SK-N-SH treated with all-trans-retinoic acid at 6 μM for 48 hours (cell line): ENCODE data around the gene FANCD2.

Experiments used
- ATAC-seq: fragments of 200-7000 bp; cut with Tn5 transposase; 3 replicates; pipeline ENCODE4 v1.9.1; 2020; ENCODE audit warnings: mild to moderate bottlenecking, moderate library complexity
- BACH2 ChIP-seq: fragments of 250-450 bp; sonication (Bioruptor Pico); IDR thresholded peaks from 2 replicates; pipeline ENCODE4 v1.9.0; 2021; ENCODE audit warnings: mild to moderate bottlenecking, borderline replicate concordance
- CREB5 ChIP-seq: fragments of 250-450 bp; sonication (Bioruptor Pico); IDR thresholded peaks from 2 replicates; pipeline ENCODE4 v1.5.1; 2020; ENCODE audit warnings: low read depth, mild to moderate bottlenecking, moderate library complexity
- CSDC2 ChIP-seq: fragments of 250-450 bp; sonication (Bioruptor Pico); IDR thresholded peaks from 2 replicates; pipeline ENCODE4 v1.5.0; 2020; ENCODE audit warnings: mild to moderate bottlenecking, moderate library complexity
- CSRNP3 ChIP-seq: fragments of 250-450 bp; sonication (Bioruptor Pico); IDR thresholded peaks from 2 replicates; pipeline ENCODE4 v1.5.1; 2021; ENCODE audit warnings: mild to moderate bottlenecking, moderate library complexity
- ESRRG ChIP-seq: fragments of 250-450 bp; sonication (Bioruptor Pico); IDR thresholded peaks from 2 replicates; pipeline ENCODE4 v1.6.1; 2021; ENCODE audit warnings: mild to moderate bottlenecking
- GLIS3 ChIP-seq: fragments of 250-450 bp; sonication (Bioruptor Pico); IDR thresholded peaks from 2 replicates; pipeline ENCODE4 v1.5.0; 2020; ENCODE audit warnings: mild to moderate bottlenecking, moderate library complexity
- ISL1 ChIP-seq: fragments of 250-450 bp; sonication (Bioruptor Pico); IDR thresholded peaks from 2 replicates; pipeline ENCODE4 v2.1.2; 2022; ENCODE audit warnings: mild to moderate bottlenecking, moderate library complexity
- OSR1 ChIP-seq: fragments of 250-450 bp; sonication (Bioruptor Pico); IDR thresholded peaks from 2 replicates; pipeline ENCODE4 v1.8.0; 2022; ENCODE audit warnings: moderate library complexity, mild to moderate bottlenecking, inconsistent platforms
- POU6F1 ChIP-seq: fragments of 250-450 bp; sonication (Bioruptor Pico); IDR thresholded peaks from 2 replicates; pipeline ENCODE4 v1.8.0; 2021; ENCODE audit warnings: low read depth, mild to moderate bottlenecking, moderate library complexity, borderline replicate concordance
- PPARA ChIP-seq: fragments of 250-450 bp; sonication (Bioruptor Pico); IDR thresholded peaks from 2 replicates; pipeline ENCODE4 v1.5.0; 2020; ENCODE audit warnings: mild to moderate bottlenecking, borderline replicate concordance
- RARB ChIP-seq: fragments of 250-450 bp; sonication (Bioruptor Pico); IDR thresholded peaks from 2 replicates; pipeline ENCODE4 v1.8.0; 2021; ENCODE audit warnings: mild to moderate bottlenecking, moderate library complexity
- SNAI2 ChIP-seq: fragments of 250-450 bp; sonication (Bioruptor Pico); IDR thresholded peaks from 2 replicates; pipeline ENCODE4 v1.5.0; 2020; ENCODE audit warnings: mild to moderate bottlenecking, moderate library complexity
- TCF4 ChIP-seq: fragments of 250-450 bp; sonication (Bioruptor Pico); IDR thresholded peaks from 2 replicates; pipeline ENCODE4 v1.8.0; 2021; ENCODE audit warnings: mild to moderate bottlenecking, moderate library complexity, borderline replicate concordance
- TOX ChIP-seq: fragments of 250-450 bp; sonication (Bioruptor Pico); IDR thresholded peaks from 2 replicates; pipeline ENCODE4 v1.8.0; 2021; ENCODE audit warnings: mild to moderate bottlenecking, moderate library complexity, borderline replicate concordance
- TSHZ2 ChIP-seq: fragments of 250-450 bp; sonication (Bioruptor Pico); IDR thresholded peaks from 2 replicates; pipeline ENCODE4 v1.5.0; 2020; ENCODE audit warnings: mild to moderate bottlenecking, moderate library complexity
- ZFP3 ChIP-seq: fragments of 250-450 bp; sonication (Bioruptor Pico); IDR thresholded peaks from 2 replicates; pipeline ENCODE4 v1.5.0; 2020; ENCODE audit warnings: mild to moderate bottlenecking, moderate library complexity
- ZFP30 ChIP-seq: fragments of 450-650 bp; formaldehyde crosslinking; IDR thresholded peaks from 2 replicates; pipeline ENCODE4 v1.5.0; 2022; ENCODE audit warnings: mild to moderate bottlenecking, moderate library complexity
- ZNF565 ChIP-seq: fragments of 450-650 bp; formaldehyde crosslinking; conservative IDR thresholded peaks from 2 replicates; pipeline ENCODE4 v1.5.0; 2020; ENCODE audit warnings: low read depth, mild to moderate bottlenecking, moderate library complexity
- ZNF70 ChIP-seq: fragments of 450-650 bp; formaldehyde crosslinking; IDR thresholded peaks from 2 replicates; pipeline ENCODE4 v1.5.0; 2020; ENCODE audit warnings: mild to moderate bottlenecking, moderate library complexity
- ZNF8 ChIP-seq: fragments of 450-650 bp; formaldehyde crosslinking; IDR thresholded peaks from 2 replicates; pipeline ENCODE4 v1.5.0; 2020; ENCODE audit warnings: mild to moderate bottlenecking, moderate library complexity

Gene FANCD2

GRCh38 chr3:10074666-10075065 lies 48.4 kb downstream of the FANCD2 start (continued):
- TF ChIP-seq TCF4 (CRISPR knock-in tag) (no peak), ZFP30 (no peak), ISL1 (CRISPR knock-in tag) (no peak)

- no peak for TF ChIP-seq ZNF8 (CRISPR knock-in tag)
- no peak for TF ChIP-seq POU6F1 (CRISPR knock-in tag)
- TF ChIP-seq GLIS3 = no peak
- TF ChIP-seq SNAI2 = no peak
- no peak for TF ChIP-seq ESRRG (CRISPR knock-in tag)
- TF ChIP-seq ZNF565 (CRISPR knock-in tag) = no peak
- TF ChIP-seq ISL1 (CRISPR knock-in tag) = no peak
- TF ChIP-seq TSHZ2 = no peak
- TF ChIP-seq TOX (CRISPR knock-in tag) = no peak
- TF ChIP-seq TCF4 (CRISPR knock-in tag) = no peak
- no peak for TF ChIP-seq ZFP30
- TF ChIP-seq OSR1 (CRISPR knock-in tag) = no peak
- TF ChIP-seq CSDC2 = no peak
- no peak for TF ChIP-seq ZFP3 (CRISPR knock-in tag)
- no peak for TF ChIP-seq CSRNP3 (CRISPR knock-in tag)
- TF ChIP-seq ZNF70 (CRISPR knock-in tag) = no peak
- no peak for TF ChIP-seq CREB5 (CRISPR knock-in tag)
- no peak for ATAC-seq
Observed at GRCh38 chr3:10081871-10082270, 55.6 kb downstream of the FANCD2 start.

- TF ChIP-seq TCF4 (CRISPR knock-in tag) = no peak
- no peak for TF ChIP-seq POU6F1 (CRISPR knock-in tag)
- TF ChIP-seq SNAI2 = no peak
- ATAC-seq = no peak
Observed at GRCh38 chr3:10085738-10086137, 59.5 kb downstream of the FANCD2 start.

- ATAC-seq = no peak
- TF ChIP-seq ZNF8 (CRISPR knock-in tag) = no peak
- TF ChIP-seq SNAI2 = no peak
- TF ChIP-seq TOX (CRISPR knock-in tag) = no peak
- no peak for TF ChIP-seq BACH2 (CRISPR knock-in tag)
- no peak for TF ChIP-seq CSDC2
- no peak for TF ChIP-seq ZFP3 (CRISPR knock-in tag)
- TF ChIP-seq PPARA (CRISPR knock-in tag) = no peak
- TF ChIP-seq RARB (CRISPR knock-in tag) = no peak
- TF ChIP-seq TCF4 (CRISPR knock-in tag) = no peak
- no peak for TF ChIP-seq ESRRG (CRISPR knock-in tag)
- no peak for TF ChIP-seq TSHZ2
- TF ChIP-seq OSR1 (CRISPR knock-in tag) = no peak
- no peak for TF ChIP-seq ZFP30
- no peak for TF ChIP-seq POU6F1 (CRISPR knock-in tag)
- TF ChIP-seq ZNF70 (CRISPR knock-in tag) = no peak
- TF ChIP-seq ISL1 (CRISPR knock-in tag) = no peak
Observed at GRCh38 chr3:10088256-10088655, 62.0 kb downstream of the FANCD2 start.
